Measurements from ENCODE around the gene KRTAP5-10.
"Not testable (repeated sequence)": the region's sequence is repeated elsewhere in the genome, so short reads cannot be mapped to it uniquely, and the experiment has no call there.

KRTAP5-10 gene

DNA sequence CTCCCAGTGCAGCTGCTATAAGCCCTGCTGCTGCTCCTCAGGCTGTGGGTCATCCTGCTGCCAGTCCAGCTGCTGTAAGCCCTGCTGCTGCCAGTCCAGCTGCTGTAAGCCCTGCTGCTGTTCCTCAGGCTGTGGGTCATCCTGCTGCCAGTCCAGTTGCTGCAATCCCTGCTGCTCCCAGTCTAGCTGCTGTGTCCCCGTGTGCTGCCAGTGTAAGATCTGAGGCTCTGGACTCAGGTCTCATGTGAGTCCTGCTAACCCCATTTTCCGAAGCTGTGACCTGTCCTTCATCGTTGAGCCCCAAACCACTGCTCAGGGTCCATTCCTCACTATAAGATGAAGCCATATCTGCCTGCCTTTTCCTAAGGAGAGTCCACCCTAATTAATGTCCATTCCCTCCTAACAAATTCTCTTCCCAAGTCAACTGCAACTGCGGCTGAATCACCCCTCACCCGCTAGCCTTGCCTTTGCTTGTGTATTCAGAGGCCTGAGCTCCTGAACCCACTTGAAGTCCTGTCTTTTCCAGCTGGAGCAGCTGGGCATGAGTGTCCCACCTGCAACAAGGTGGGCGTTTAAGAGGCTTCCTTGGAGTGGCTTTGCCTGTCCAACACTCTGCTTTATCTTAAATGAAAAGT, 37.7 kb upstream of the KRTAP5-10 start:
- no peak overlapping the region for H3K27ac ChIP-seq
- no peak overlapping the region for H3K4me3 ChIP-seq (ENCODE audit: low read depth, low read length)
- no peaks in the 10 kb centered on the region for H3K9me3 ChIP-seq (ENCODE audit: severe bottlenecking)
- TF ChIP-seq, protein P1, sequence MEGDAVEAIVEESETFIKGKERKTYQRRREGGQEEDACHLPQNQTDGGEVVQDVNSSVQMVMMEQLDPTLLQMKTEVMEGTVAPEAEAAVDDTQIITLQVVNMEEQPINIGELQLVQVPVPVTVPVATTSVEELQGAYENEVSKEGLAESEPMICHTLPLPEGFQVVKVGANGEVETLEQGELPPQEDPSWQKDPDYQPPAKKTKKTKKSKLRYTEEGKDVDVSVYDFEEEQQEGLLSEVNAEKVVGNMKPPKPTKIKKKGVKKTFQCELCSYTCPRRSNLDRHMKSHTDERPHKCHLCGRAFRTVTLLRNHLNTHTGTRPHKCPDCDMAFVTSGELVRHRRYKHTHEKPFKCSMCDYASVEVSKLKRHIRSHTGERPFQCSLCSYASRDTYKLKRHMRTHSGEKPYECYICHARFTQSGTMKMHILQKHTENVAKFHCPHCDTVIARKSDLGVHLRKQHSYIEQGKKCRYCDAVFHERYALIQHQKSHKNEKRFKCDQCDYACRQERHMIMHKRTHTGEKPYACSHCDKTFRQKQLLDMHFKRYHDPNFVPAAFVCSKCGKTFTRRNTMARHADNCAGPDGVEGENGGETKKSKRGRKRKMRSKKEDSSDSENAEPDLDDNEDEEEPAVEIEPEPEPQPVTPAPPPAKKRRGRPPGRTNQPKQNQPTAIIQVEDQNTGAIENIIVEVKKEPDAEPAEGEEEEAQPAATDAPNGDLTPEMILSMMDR (IDR thresholded peaks at IDR 0.05; ENCODE audit: low read depth, low read length): no peak
- no peaks in the 10 kb centered on the region for H3K36me3 ChIP-seq
- H3K27me3 ChIP-seq (ENCODE audit: insufficient read depth, low read depth, severe bottlenecking): no peaks in the 10 kb centered on the region
- DNase-seq: no peak

DNA sequence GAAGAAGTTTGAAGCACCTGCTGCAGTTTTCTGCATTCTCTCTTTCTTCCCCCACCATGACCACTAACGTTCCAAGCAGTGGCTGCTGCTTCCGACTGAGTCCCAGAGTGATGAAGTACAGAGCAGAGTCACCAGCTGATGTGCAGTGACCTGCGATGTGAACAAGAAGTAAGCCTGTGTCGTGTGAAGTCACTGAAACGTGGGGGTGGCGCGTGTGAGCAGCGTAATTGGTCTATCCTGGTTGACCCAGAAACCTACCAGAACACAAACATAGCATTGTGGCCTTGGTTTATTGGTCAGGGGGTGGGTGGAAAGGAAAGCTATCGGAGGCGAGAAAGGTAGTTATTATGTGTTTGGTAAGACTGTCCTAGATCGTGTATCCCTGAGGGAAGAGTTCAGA, 34.8 kb upstream of the KRTAP5-10 start:
- Histone ChIP-seq H3K9me3 (ENCODE audit: severe bottlenecking) (no peaks in the 10 kb centered on the region), H3K4me3 (ENCODE audit: low read depth, low read length) (no peak overlapping the region), H3K27me3 (ENCODE audit: insufficient read depth, low read depth, severe bottlenecking) (no peaks in the 10 kb centered on the region), H3K36me3 (no peaks in the 10 kb centered on the region), H3K27ac (no peak overlapping the region)
- TF ChIP-seq, protein P1 (IDR thresholded peaks at IDR 0.05; ENCODE audit: low read depth, low read length): no peak
- no peak for DNase-seq

DNA sequence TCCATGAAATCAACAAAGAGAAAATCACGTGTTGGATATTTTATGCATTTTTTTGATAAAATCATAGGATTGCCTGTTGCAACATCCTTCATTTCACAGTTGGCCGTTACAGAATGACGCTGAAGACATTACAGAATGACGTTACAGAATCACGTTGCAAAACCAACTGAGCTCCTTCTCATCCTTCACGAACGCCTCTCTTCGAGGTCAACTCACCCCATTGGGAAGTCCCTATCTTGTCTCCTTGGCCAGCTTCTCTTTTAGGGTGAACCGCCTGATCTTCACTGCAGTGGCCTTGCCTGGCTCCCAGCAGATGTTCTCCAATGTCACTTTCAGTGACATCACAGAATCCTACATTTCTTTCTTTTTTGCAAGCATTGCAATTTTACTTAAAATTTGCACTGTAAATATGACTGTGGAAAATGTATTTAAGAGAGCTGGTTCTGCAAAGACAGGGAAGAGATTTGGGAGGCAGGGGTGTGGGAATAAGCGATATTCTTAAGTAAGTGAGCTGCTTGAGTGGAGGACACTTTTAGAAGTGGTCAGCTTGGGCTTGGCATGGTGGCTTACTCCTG, 33.2 kb upstream of the KRTAP5-10 start:
- H3K9me3 ChIP-seq (ENCODE audit: severe bottlenecking): no peaks in the 10 kb centered on the region
- TF ChIP-seq, protein P1 (IDR thresholded peaks at IDR 0.05; ENCODE audit: low read depth, low read length): no peak
- H3K27ac ChIP-seq: no peak overlapping the region
- H3K27me3 ChIP-seq (ENCODE audit: insufficient read depth, low read depth, severe bottlenecking): no peaks in the 10 kb centered on the region
- no peaks in the 10 kb centered on the region for H3K36me3 ChIP-seq
- H3K4me3 ChIP-seq (ENCODE audit: low read depth, low read length): no peak overlapping the region
- no peak for DNase-seq

DNA sequence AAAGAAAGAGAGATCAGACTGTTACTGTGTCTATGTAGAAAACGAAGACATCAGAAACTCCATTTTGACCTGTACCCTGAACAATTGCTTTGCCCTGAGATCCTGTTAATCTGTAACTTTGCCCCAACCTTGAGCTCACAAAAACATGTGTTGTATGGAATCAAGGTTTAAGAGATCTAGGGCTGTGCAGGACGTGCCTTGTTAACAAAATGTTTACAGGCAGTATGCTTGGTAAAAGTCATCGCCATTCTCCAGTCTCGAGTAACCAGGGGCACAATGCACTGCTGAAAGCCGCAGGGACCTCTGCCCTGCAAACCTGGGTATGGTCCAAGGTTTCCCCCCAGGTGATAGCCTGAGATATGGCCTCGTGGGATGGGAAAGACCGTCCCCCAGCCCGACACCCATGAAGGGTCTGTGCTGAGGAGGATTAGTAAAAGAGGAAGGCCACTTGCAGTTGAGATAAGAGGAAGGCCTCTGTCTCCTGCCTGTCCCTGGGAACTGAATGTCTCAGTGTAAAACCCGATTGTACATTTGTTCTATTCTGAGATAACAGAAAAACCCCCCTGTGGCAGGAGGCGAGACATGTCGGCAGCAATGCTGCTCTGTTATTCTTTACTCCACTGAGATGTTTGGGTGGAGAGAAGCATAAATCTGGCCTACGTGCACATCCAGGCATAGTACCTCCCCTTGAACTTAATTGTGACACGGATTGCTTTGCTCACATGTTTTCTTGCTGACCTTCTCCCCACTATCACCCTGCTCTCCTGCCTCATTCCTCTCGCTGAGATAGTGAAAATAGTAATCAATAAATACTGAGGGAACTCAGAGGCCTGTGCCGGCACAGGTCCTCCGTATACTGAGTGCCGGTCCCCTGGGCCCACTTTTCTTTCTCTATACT, 30.4 kb upstream of the KRTAP5-10 start:
- H3K4me3 ChIP-seq (ENCODE audit: low read depth, low read length); H3K9me3 ChIP-seq (ENCODE audit: severe bottlenecking); H3K27me3 ChIP-seq (ENCODE audit: insufficient read depth, low read depth, severe bottlenecking); H3K27ac ChIP-seq; H3K36me3 ChIP-seq; DNase-seq: not testable (repeated sequence)

DNA sequence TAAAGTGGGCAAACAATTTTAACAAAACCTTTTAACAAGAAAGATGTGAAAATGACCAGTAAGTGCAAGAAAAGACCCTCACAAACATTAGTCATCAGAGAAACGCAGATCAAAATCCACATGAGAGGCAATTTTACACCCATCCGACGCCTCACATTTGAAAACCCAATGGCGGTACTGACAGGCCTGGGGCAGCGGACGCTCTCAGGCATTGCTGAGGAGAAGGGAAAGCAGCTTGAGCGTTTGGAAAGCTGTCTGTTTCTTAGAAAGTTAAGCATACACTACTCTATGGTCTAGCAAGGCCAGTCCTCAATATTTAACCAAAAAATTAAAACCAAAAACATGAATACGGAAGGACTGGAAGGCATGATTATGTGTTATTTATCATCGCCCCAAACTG, 29.5 kb upstream of the KRTAP5-10 start:
- Histone ChIP-seq H3K27me3 (ENCODE audit: insufficient read depth, low read depth, severe bottlenecking) (no peaks in the 10 kb centered on the region), H3K4me3 (ENCODE audit: low read depth, low read length) (no peak overlapping the region), H3K9me3 (ENCODE audit: severe bottlenecking) (no peaks in the 10 kb centered on the region), H3K36me3 (no peaks in the 10 kb centered on the region), H3K27ac (no peak overlapping the region)
- TF ChIP-seq, protein P1 (IDR thresholded peaks at IDR 0.05; ENCODE audit: low read depth, low read length): no peak
- DNase-seq: no peak

DNA sequence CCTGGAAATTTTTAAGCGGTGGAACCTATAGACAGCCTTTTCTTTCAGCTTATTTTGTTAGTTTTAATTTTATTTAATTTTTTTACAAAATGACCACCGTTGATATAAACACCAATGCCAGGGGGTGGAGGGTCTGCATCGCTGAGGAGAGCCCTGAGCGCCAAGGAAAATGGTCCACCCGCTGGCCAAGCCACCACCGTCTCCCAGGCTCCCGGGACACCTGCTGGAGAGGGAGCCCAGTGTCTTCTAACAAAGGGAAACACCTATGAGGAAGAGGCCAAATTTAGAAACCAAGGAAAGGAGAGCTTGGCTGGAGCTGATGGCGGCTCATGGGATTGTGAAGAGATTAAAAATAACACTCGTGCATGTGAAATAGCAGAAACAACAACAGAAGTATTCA, 27.8 kb upstream of the KRTAP5-10 start:
- Histone ChIP-seq H3K27me3 (ENCODE audit: insufficient read depth, low read depth, severe bottlenecking) (no peaks in the 10 kb centered on the region), H3K4me3 (ENCODE audit: low read depth, low read length) (no peak overlapping the region), H3K9me3 (ENCODE audit: severe bottlenecking) (no peaks in the 10 kb centered on the region), H3K36me3 (no peaks in the 10 kb centered on the region), H3K27ac (no peak overlapping the region)
- DNase-seq: no peak
- TF ChIP-seq, protein P1 (IDR thresholded peaks at IDR 0.05; ENCODE audit: low read depth, low read length): no peak

DNA sequence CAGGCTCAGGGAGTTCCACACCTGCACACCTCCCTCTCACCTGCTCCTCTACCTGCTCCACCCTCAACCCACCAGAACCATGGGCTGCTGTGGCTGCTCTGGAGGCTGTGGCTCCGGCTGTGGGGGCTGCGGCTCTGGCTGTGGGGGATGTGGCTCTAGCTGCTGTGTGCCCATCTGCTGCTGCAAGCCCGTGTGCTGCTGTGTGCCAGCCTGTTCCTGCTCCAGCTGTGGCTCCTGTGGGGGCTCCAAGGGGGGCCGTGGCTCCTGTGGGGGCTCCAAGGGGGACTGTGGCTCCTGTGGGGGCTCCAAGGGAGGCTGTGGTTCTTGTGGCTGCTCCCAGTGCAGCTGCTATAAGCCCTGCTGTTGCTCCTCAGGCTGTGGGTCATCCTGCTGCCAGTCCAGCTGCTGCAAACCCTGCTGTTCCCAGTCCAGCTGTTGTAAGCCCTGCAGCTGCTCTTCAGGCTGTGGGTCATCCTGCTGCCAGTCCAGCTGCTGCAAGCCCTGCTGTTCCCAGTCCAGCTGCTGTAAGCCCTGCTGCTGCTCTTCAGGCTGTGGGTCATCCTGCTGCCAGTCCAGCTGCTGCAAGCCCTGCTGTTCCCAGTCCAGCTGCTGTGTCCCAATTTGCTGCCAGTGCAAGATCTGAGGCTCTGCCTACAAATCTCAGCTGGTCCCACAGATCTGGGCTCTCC, 27.2 kb upstream of the KRTAP5-10 start, which contains the start of gene KRTAP5-8:
KRTAP5-8 (plus strand) TSS at position 49 of the 689 bp plus-strand sequence; CDS start at position 80, 31 bp downstream.
- not testable (repeated sequence) for H3K9me3 ChIP-seq (ENCODE audit: severe bottlenecking); DNase-seq; H3K36me3 ChIP-seq; H3K4me3 ChIP-seq (ENCODE audit: low read depth, low read length); H3K27ac ChIP-seq; H3K27me3 ChIP-seq (ENCODE audit: insufficient read depth, low read depth, severe bottlenecking)
